GM19351 (cell line): ENCODE measurements around the gene NUDT16L1.
"Not testable (repeated sequence)": the region's sequence is repeated elsewhere in the genome, so short reads cannot be mapped to it uniquely, and the experiment has no call there.

Source experiments
- ATAC-seq: cut with Tn5 transposase; IDR thresholded peaks from one replicate; pipeline ENCODE4 v1.9.1; 2021; ENCODE audit warnings: mild to moderate bottlenecking, moderate library complexity; ENCODE audit not compliant: unreplicated experiment

Gene NUDT16L1

GRCh38 chr16:4713663-4714501, 20.5 kb downstream of the NUDT16L1 start:
- ATAC-seq, result no peak

- no peak for ATAC-seq
Observed at GRCh38 chr16:4714996-4715395, 21.6 kb downstream of the NUDT16L1 start.

- no peak for ATAC-seq
Observed at GRCh38 chr16:4718466-4718865, 25.1 kb downstream of the NUDT16L1 start.

- ATAC-seq, result no peak
Observed at GRCh38 chr16:4723071-4723767, 29.9 kb downstream of the NUDT16L1 start.

- no peak for ATAC-seq
Observed at GRCh38 chr16:4724661-4725270, 31.4 kb downstream of the NUDT16L1 start.

- no peak for ATAC-seq
Observed at GRCh38 chr16:4726616-4727015, 33.3 kb downstream of the NUDT16L1 start.

GRCh38 chr16:4728676-4729075, 35.3 kb downstream of the NUDT16L1 start:
- ATAC-seq, result no peak

GRCh38 chr16:4729876-4730275, 36.5 kb downstream of the NUDT16L1 start:
- no peak for ATAC-seq

- ATAC-seq, result no peak
Observed at GRCh38 chr16:4733211-4733742, 39.9 kb downstream of the NUDT16L1 start.

GRCh38 chr16:4733747-4734062, 40.3 kb downstream of the NUDT16L1 start:
- ATAC-seq, result no peak

- peak; percentile 80 for ATAC-seq
Observed at GRCh38 chr16:4734063-4734729, 40.8 kb downstream of the NUDT16L1 start, which contains the start of the genes ANKS3 and DNAAF8. TSS of gene ANKS3 (minus strand) at chr16:4734271. CDS start at chr16:4730149, 4,122 bp downstream. TSS of gene DNAAF8 (plus strand) at chr16:4734537. CDS start at chr16:4736515, 1,978 bp downstream.

GRCh38 chr16:4734730-4735535, 41.6 kb downstream of the NUDT16L1 start:
- peak; percentile 59 for ATAC-seq

- no peak for ATAC-seq
Observed at GRCh38 chr16:4736546-4736945, 43.2 kb downstream of the NUDT16L1 start.

- no peak for ATAC-seq
Observed at GRCh38 chr16:4737545-4737944, 44.2 kb downstream of the NUDT16L1 start.

GRCh38 chr16:4738370-4738769, 45.0 kb downstream of the NUDT16L1 start:
- ATAC-seq, result not testable (repeated sequence)

GRCh38 chr16:4743226-4743878, 50.0 kb downstream of the NUDT16L1 start:
- no peak for ATAC-seq

- no peak for ATAC-seq
Observed at GRCh38 chr16:4744555-4745273, 51.4 kb downstream of the NUDT16L1 start.

- no peak for ATAC-seq
Observed at GRCh38 chr16:4745274-4745569, 51.9 kb downstream of the NUDT16L1 start.
